Activated T-cell treated with anti-CD3 and anti-CD28 coated beads, Interleukin-2, amount 50 U/mL, for 72 hours (primary cell): ENCODE measurements around the gene RIMKLA. TPM values are rescaled to one million over a fixed set of nuclear protein-coding genes. Genes with fewer than 3 reads are reported as not detected.
A peak's percentile ranks its signal among the peaks of the same experiment; 100 is the strongest.

Source experiments
- ATAC-seq, 2 donors: fragments of 150-1000 bp; cut with Tn5 transposase; replicated peaks in 1 of 2; 2 replicates each; pipeline ENCODE4 v1.10.0; 2021; ENCODE audit warnings: moderate library complexity in 2 of 2, mild to moderate bottlenecking in 1 of 2
- DNase-seq, 2 donors: peaks; one replicate each; pipeline ENCODE4 v3.0.0; 2021 to 2022; ENCODE audit warnings: mixed read lengths in 1 of 2
- H3K27ac Mint-ChIP-seq: one replicate; pipeline ENCODE4 v1.8.0; 2022; ENCODE audit warnings: mild to moderate bottlenecking, moderate library complexity, mixed read lengths
- H3K27me3 Mint-ChIP-seq: one replicate; pipeline ENCODE4 v1.8.0; 2022; ENCODE audit warnings: low read depth, mixed read lengths
- H3K36me3 Mint-ChIP-seq, 2 donors: one replicate each; pipeline ENCODE4 v1.8.0; 2022; ENCODE audit warnings: mixed read lengths in 2 of 2, mild to moderate bottlenecking in 1 of 2; ENCODE audit not compliant: insufficient read depth in 2 of 2
- H3K4me1 Mint-ChIP-seq: one replicate; pipeline ENCODE4 v1.8.0; 2022; ENCODE audit warnings: low read depth, mixed read lengths
- H3K4me3 Mint-ChIP-seq, 2 donors: one replicate each; pipeline ENCODE4 v1.8.0; 2022; ENCODE audit warnings: mild to moderate bottlenecking in 2 of 2, mixed read lengths in 2 of 2, moderate library complexity in 2 of 2
- H3K9me3 Mint-ChIP-seq, 2 donors: one replicate each; pipeline ENCODE4 v1.8.0; 2022; ENCODE audit warnings: mixed read lengths in 2 of 2
- total RNA-seq, 2 donors: library from RNA; stranded (reverse); gene quantifications; one replicate each; pipeline ENCODE4 v1.2.3, GENCODE V29; 2022

RIMKLA gene
- total RNA-seq, 2 donors from 2014 or later, result 0.79 to 1.9 TPM

DNA sequence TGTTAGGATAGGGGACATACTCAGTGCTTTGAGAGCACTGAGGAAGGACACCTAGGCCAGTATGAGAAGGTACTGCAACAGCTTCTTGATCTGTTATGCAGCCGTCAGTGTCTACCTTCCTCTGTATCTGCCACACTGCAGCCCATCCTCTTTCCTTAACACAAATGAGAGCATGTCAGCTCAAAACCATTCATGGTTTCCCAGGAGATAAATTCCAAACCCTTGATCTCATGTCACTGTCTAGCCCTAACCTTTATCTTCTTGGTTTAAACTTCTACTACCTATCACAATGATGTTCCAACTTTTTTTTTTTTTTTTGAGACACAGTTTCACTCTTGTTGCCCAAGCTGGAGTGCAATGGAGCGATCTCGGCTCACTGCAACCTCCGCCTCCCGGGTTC, 73.8 kb downstream of the RIMKLA start:
- Mint-ChIP-seq H3K9me3 (no peaks in the 10 kb centered on the region), H3K4me1 (peaks cover 36% of the 10 kb centered on the region), H3K27me3 (no peaks in the 10 kb centered on the region), H3K36me3 (peaks cover 9 to 13% of the 10 kb centered on the region in 2 donors), H3K27ac (no peak overlapping the region), H3K4me3 (no peak overlapping the region)
- DNase-seq (no peak), ATAC-seq (no peak)

- peak within 1 kb of the TSS; percentile 83 to 86 for H3K4me3 Mint-ChIP-seq
- DNase-seq (peak; percentile 93 to 96), ATAC-seq (peak; percentile 92)
- peak within 1 kb of the TSS; percentile 97 for H3K27ac Mint-ChIP-seq
- H3K4me1 Mint-ChIP-seq, result peaks cover 27% of the 10 kb centered on the region
- H3K27me3 Mint-ChIP-seq, result no peaks in the 10 kb centered on the region
- H3K9me3 Mint-ChIP-seq, result no peaks in the 10 kb centered on the region
- peaks cover 12 to 17% of the 10 kb centered on the region in 2 donors for H3K36me3 Mint-ChIP-seq
These were observed 75.6 kb downstream of the RIMKLA start, which contains the start of the genes PPCS and ZMYND12 for GRCh38 chr1:42456010-42456753. PPCS (plus strand) TSS chr1:42456543; CDS start chr1:42456566, 23 bp downstream. ZMYND12 (minus strand) TSS chr1:42456022; CDS start chr1:42455997, 25 bp downstream.

DNA sequence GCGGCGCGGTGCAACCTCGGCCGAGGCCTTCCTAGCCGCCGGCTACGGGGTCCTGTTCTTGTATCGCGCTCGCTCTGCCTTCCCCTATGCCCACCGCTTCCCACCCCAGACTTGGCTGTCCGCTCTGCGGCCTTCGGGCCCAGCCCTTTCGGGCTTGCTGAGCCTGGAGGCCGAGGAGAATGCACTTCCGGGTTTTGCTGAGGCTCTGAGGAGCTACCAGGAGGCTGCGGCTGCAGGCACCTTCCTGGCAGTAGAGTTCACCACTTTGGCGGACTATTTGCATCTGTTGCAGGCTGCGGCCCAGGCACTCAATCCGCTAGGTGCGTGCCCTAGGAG, 76.1 kb downstream of the RIMKLA start:
- no peaks in the 10 kb centered on the region for H3K9me3 Mint-ChIP-seq
- H3K4me1 Mint-ChIP-seq, result peaks cover 30% of the 10 kb centered on the region
- H3K36me3 Mint-ChIP-seq, result peaks cover 12 to 17% of the 10 kb centered on the region in 2 donors
- peak overlapping the region; percentile 83 to 86 for H3K4me3 Mint-ChIP-seq
- DNase-seq (peak; percentile 63 to 67), ATAC-seq (peak; percentile 58 to 71)
- H3K27me3 Mint-ChIP-seq, result no peaks in the 10 kb centered on the region
- H3K27ac Mint-ChIP-seq, result peak overlapping the region; percentile 97

DNA sequence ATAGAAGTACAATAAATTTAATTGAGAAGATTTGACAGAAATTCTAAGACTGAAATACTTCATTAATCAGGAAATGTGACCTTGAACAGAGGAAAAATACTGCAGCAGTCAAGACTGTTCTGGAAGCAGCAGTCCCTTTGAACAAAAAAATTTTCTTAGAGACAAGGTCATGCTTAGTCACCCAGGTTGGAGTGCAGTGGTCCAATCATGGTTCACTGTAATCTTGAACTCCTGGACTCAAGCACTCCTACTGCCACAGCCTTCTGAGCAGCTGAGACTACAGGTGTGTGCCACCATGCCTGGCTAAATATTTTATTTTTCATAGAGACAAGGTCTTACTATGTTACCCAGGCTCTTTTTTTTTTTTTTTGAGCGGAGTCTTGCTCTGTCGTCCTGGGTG, 80.6 kb downstream of the RIMKLA start:
- H3K27ac Mint-ChIP-seq, result no peak overlapping the region
- DNase-seq (no peak), ATAC-seq (no peak)
- H3K27me3 Mint-ChIP-seq, result no peaks in the 10 kb centered on the region
- no peaks in the 10 kb centered on the region for H3K9me3 Mint-ChIP-seq
- peaks cover 10 to 17% of the 10 kb centered on the region in 2 donors for H3K36me3 Mint-ChIP-seq
- H3K4me3 Mint-ChIP-seq, result no peak overlapping the region
- peaks cover 43% of the 10 kb centered on the region for H3K4me1 Mint-ChIP-seq

DNA sequence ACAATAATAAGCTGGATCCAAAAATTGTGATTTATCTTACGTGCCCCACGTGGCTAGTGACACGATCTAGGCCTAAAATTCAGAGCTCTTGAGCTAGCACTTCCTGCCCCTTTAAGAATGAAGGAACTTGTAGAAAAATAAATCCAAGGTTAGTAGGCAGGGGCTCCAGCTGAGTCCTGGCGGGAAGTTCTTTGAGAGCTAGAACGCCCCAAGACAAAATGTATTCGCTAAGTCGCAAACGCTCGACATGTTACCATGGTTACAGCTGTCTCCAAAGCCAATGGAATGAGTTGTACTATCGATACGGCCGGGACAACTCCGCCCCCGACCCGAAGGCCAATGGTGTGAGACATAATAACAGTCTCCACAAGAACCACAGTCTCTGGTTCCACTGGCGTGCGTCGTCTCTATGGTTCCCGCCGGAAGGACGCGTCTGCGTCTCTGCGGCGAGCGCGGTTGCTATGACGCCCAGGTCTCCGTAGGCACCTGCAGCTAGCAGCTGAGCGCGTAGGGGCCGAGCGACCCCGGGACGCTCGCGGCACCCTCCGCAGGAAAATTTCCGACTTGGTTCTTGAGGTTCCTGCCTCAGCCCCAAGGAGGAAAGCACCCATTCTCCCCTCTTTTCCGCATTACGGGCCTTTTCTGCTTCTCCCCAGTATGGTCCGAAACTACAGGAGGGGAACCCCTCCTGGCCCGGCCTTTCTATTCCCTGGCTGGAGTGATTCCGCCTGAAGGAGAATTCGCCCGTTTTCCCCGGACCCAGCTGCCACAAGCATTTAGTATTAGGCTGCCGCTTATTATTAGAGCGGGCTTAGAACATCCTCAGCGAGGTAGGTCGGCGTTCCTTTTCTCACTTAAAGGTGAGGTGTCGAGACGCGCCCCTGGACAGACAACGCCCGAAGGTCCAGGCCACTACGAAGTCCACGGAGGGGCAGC, 82.5 kb downstream of the RIMKLA start, which contains the start of gene CCDC30:
CCDC30 (plus strand) TSS at position 459 of the 936 bp plus-strand sequence. CDS start 17,266 bp downstream, outside the sequence.
- H3K4me3 Mint-ChIP-seq, result peak within 1 kb of the TSS; percentile 63 to 87
- peak within 1 kb of the TSS; percentile 85 for H3K27ac Mint-ChIP-seq
- H3K27me3 Mint-ChIP-seq, result no peaks in the 10 kb centered on the region
- peak; percentile 94 to 97 for DNase-seq
- peaks cover 3 to 10% of the 10 kb centered on the region in 2 donors for H3K36me3 Mint-ChIP-seq
- peak; percentile 100 for ATAC-seq
- H3K4me1 Mint-ChIP-seq, result peaks cover 32% of the 10 kb centered on the region
- H3K9me3 Mint-ChIP-seq, result no peaks in the 10 kb centered on the region

- Mint-ChIP-seq H3K4me3 (peak overlapping the region; percentile 63 to 87), H3K27ac (no peak overlapping the region), H3K9me3 (no peaks in the 10 kb centered on the region), H3K4me1 (peaks cover 24% of the 10 kb centered on the region), H3K27me3 (no peaks in the 10 kb centered on the region), H3K36me3 (peaks cover 2 to 5% of the 10 kb centered on the region in 2 donors)
- no peak for ATAC-seq
- no peak for DNase-seq
These were observed 83.3 kb downstream of the RIMKLA start for GRCh38 chr1:42463921-42464320.

DNA sequence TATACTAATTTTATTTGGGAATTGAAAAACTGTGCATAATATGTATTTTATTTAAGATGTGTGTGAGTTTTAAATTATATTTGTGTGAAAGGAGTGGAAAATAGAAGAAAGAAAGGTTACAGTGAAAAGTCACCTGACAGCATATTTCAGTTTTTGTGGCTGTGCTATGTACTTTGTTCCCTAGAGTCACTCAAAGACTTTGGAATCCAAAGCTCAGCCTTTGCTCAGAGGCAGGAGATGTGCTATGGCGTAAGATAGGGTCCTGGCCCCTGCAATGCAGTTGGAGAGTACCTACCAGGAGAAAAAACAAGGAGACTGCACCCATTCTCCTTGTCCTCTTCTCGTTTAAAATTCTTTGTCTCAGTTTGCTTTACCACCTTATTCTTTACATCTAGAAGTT, 85.4 kb downstream of the RIMKLA start:
- H3K9me3 Mint-ChIP-seq, result no peaks in the 10 kb centered on the region
- peaks cover 23% of the 10 kb centered on the region for H3K4me1 Mint-ChIP-seq
- H3K36me3 Mint-ChIP-seq, result no peaks in the 10 kb centered on the region
- no peak for DNase-seq
- no peak for ATAC-seq
- H3K27me3 Mint-ChIP-seq, result no peaks in the 10 kb centered on the region
- H3K27ac Mint-ChIP-seq, result no peak overlapping the region
- H3K4me3 Mint-ChIP-seq, result no peak overlapping the region

DNA sequence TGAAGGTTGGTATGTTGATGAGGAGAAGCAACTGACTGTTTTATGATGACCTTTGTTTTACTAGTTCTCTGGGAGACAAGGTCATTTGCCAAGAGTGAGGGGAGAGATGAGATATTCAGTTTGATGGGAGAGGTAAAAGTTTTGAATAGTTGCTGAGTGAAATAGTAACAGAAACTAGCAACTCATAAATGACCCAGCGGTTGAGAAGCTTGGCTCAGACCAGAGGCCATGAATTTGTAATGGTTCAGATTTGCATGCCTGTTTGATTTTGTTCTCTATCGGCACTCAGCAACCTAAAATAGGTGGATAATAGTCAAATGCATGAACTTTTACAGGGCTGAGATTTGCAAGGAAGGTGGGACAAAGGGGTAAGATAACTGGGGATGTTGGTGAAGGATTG, 89.1 kb downstream of the RIMKLA start:
- no peaks in the 10 kb centered on the region for H3K4me1 Mint-ChIP-seq
- no peak overlapping the region for H3K4me3 Mint-ChIP-seq
- H3K27ac Mint-ChIP-seq, result no peak overlapping the region
- no peaks in the 10 kb centered on the region for H3K9me3 Mint-ChIP-seq
- ATAC-seq (no peak), DNase-seq (no peak)
- no peaks in the 10 kb centered on the region for H3K27me3 Mint-ChIP-seq
- H3K36me3 Mint-ChIP-seq, result no peaks in the 10 kb centered on the region

Other genes with a start within 250 kb of the RIMKLA start
- gene GUCA2B, start 227.4 kb upstream of the RIMKLA start, total RNA-seq, result not detected
- gene GUCA2A, start 216.0 kb upstream of the RIMKLA start, total RNA-seq, result not detected
- gene FOXJ3, start 45.6 kb upstream of the RIMKLA start, total RNA-seq, result 10 to 100 TPM; 44.5 to 47.5 TPM
- 1 to 10 TPM; 1.4 to 1.7 TPM for gene ZMYND12, start 75.2 kb downstream of the RIMKLA start, total RNA-seq
- 10 to 100 TPM; 53.0 to 63.6 TPM for gene PPCS, start 75.8 kb downstream of the RIMKLA start, total RNA-seq
- gene CCDC30, start 82.5 kb downstream of the RIMKLA start, total RNA-seq, result 1 to 10 TPM; 2.7 to 3.0 TPM